HUES48 (cell line): Measurements from ENCODE around the gene HMBS.
"Not testable (repeated sequence)": the region's sequence is repeated elsewhere in the genome, so short reads cannot be mapped to it uniquely, and the experiment has no call there.

Experiments used
- H3K27ac ChIP-seq: one replicate; pipeline ENCODE4 v1.7.0; 2013; ENCODE audit warnings: low read depth, low read length, inconsistent platforms
- H3K27me3 ChIP-seq: 2 replicates; pipeline ENCODE4 v1.6.1; 2013; ENCODE audit warnings: mild to moderate bottlenecking, low read length; ENCODE audit not compliant: control insufficient read depth, insufficient read depth
- H3K36me3 ChIP-seq: 2 replicates; pipeline ENCODE4 v1.6.1; 2013; ENCODE audit warnings: low read length; ENCODE audit not compliant: control insufficient read depth, insufficient read depth
- H3K4me1 ChIP-seq: 2 replicates; pipeline ENCODE4 v1.6.1; 2013; ENCODE audit warnings: mild to moderate bottlenecking, low read length; ENCODE audit not compliant: control insufficient read depth, insufficient read depth
- H3K4me3 ChIP-seq: 2 replicates; pipeline ENCODE4 v1.5.1; 2013; ENCODE audit warnings: mild to moderate bottlenecking, low read depth, low read length
- H3K9ac ChIP-seq: 2 replicates; pipeline ENCODE4 v1.6.1; 2013; ENCODE audit warnings: mild to moderate bottlenecking, low read depth, low read length, moderate library complexity
- H3K9me3 ChIP-seq: 2 replicates; pipeline ENCODE4 v1.6.1; 2013; ENCODE audit warnings: low read length; ENCODE audit not compliant: control insufficient read depth, insufficient read depth

The HMBS gene

GRCh38 chr11:119084663-119085436 lies at the start of gene HMBS:
Gene HMBS (plus strand): TSS chr11:119084881. CDS start chr11:119085034, 153 bp downstream.
- Histone ChIP-seq H3K4me3 (peak within 1 kb of the TSS; percentile 93), H3K4me1 (peaks cover 7% of the 10 kb centered on the region; the same call in 1 of the 2 replicates), H3K9ac (peak within 1 kb of the TSS; percentile 96), H3K27me3 (no peaks in the 10 kb centered on the region), H3K27ac (peak within 1 kb of the TSS; percentile 98), H3K36me3 (peaks cover 31% of the 10 kb centered on the region), H3K9me3 (no peaks in the 10 kb centered on the region)

- Histone ChIP-seq H3K36me3 (no peaks in the 10 kb centered on the region), H3K27ac (no peak overlapping the region), H3K4me1 (no peaks in the 10 kb centered on the region), H3K9me3 (no peaks in the 10 kb centered on the region), H3K9ac (no peak overlapping the region), H3K4me3 (no peak overlapping the region), H3K27me3 (no peaks in the 10 kb centered on the region)
These were observed 45.8 kb upstream of the HMBS start for GRCh38 chr11:119038884-119039283.

GRCh38 chr11:119039471-119039870 lies 45.2 kb upstream of the HMBS start:
- H3K9me3 ChIP-seq, H3K4me1 ChIP-seq, H3K4me3 ChIP-seq, H3K36me3 ChIP-seq, H3K27me3 ChIP-seq, H3K27ac ChIP-seq, H3K9ac ChIP-seq: not testable (repeated sequence)

- H3K27ac ChIP-seq = no peak overlapping the region
- no peak overlapping the region for H3K4me3 ChIP-seq
- no peaks in the 10 kb centered on the region for H3K9me3 ChIP-seq
- H3K4me1 ChIP-seq = peaks cover 6% of the 10 kb centered on the region; the same call in 1 of the 2 replicates
- H3K36me3 ChIP-seq = peaks cover 27% of the 10 kb centered on the region
- H3K27me3 ChIP-seq = no peaks in the 10 kb centered on the region
- H3K9ac ChIP-seq = no peak overlapping the region
These were observed 42.7 kb upstream of the HMBS start for GRCh38 chr11:119041821-119042514.

- peaks cover 6% of the 10 kb centered on the region; the same call in 1 of the 2 replicates for H3K4me1 ChIP-seq
- no peak overlapping the region for H3K27ac ChIP-seq
- H3K9ac ChIP-seq = no peak overlapping the region
- H3K9me3 ChIP-seq = no peaks in the 10 kb centered on the region
- no peaks in the 10 kb centered on the region for H3K27me3 ChIP-seq
- H3K4me3 ChIP-seq = no peak overlapping the region
- H3K36me3 ChIP-seq = peaks cover 37% of the 10 kb centered on the region
These were observed 41.8 kb upstream of the HMBS start for GRCh38 chr11:119042927-119043326.

- H3K27ac ChIP-seq = no peak overlapping the region
- no peaks in the 10 kb centered on the region for H3K27me3 ChIP-seq
- H3K36me3 ChIP-seq = peaks cover 55% of the 10 kb centered on the region
- no peak overlapping the region for H3K4me3 ChIP-seq
- H3K9ac ChIP-seq = no peak overlapping the region
- peaks cover 6% of the 10 kb centered on the region; the same call in 1 of the 2 replicates for H3K4me1 ChIP-seq
- no peaks in the 10 kb centered on the region for H3K9me3 ChIP-seq
These were observed 40.0 kb upstream of the HMBS start for GRCh38 chr11:119044708-119045107.

GRCh38 chr11:119046489-119046888 lies 38.2 kb upstream of the HMBS start:
- H3K27me3 ChIP-seq = no peaks in the 10 kb centered on the region
- no peak overlapping the region for H3K4me3 ChIP-seq
- no peak overlapping the region for H3K27ac ChIP-seq
- peaks cover 6% of the 10 kb centered on the region; the same call in 1 of the 2 replicates for H3K4me1 ChIP-seq
- no peaks in the 10 kb centered on the region for H3K9me3 ChIP-seq
- peaks cover 73% of the 10 kb centered on the region for H3K36me3 ChIP-seq
- no peak overlapping the region for H3K9ac ChIP-seq

GRCh38 chr11:119047205-119047604 lies 37.5 kb upstream of the HMBS start:
- Histone ChIP-seq H3K9me3 (no peaks in the 10 kb centered on the region), H3K27me3 (no peaks in the 10 kb centered on the region), H3K36me3 (peaks cover 80% of the 10 kb centered on the region), H3K9ac (no peak overlapping the region), H3K4me1 (peaks cover 6% of the 10 kb centered on the region; the same call in 1 of the 2 replicates), H3K4me3 (no peak overlapping the region), H3K27ac (no peak overlapping the region)

GRCh38 chr11:119048644-119049043 lies 36.0 kb upstream of the HMBS start:
- Histone ChIP-seq H3K27ac (no peak overlapping the region), H3K27me3 (no peaks in the 10 kb centered on the region), H3K36me3 (peaks cover 94% of the 10 kb centered on the region)

GRCh38 chr11:119049081-119049480 lies 35.6 kb upstream of the HMBS start:
- Histone ChIP-seq H3K4me3 (no peak overlapping the region), H3K36me3 (peaks cover 99% of the 10 kb centered on the region), H3K27me3 (no peaks in the 10 kb centered on the region), H3K9ac (no peak overlapping the region), H3K27ac (no peak overlapping the region), H3K4me1 (peaks cover 6% of the 10 kb centered on the region; the same call in 1 of the 2 replicates), H3K9me3 (no peaks in the 10 kb centered on the region)

More at GRCh38 chr11:119048644-119049043, 36.0 kb upstream of the HMBS start:
- Histone ChIP-seq H3K4me3 (no peak overlapping the region), H3K9me3 (no peaks in the 10 kb centered on the region), H3K9ac (no peak overlapping the region), H3K4me1 (peaks cover 6% of the 10 kb centered on the region; the same call in 1 of the 2 replicates)
